ENCODE results near the gene PEX12. TPM values are rescaled to one million over a fixed set of nuclear protein-coding genes. Genes with fewer than 3 reads are reported as not detected.
"Not testable (repeated sequence)": the region's sequence is repeated elsewhere in the genome, so short reads cannot be mapped to it uniquely, and the experiment has no call there.

The PEX12 gene
- total RNA-seq, 1 experiment from 2014 or later: 5.8 TPM

- TF ChIP-seq CTCF (conservative IDR thresholded peaks at IDR 0.05) (no peak), EZH2 (IDR thresholded peaks at IDR 0.05; ENCODE audit: low read depth) (no peak)
- Histone ChIP-seq H3K4me2 (no peak overlapping the region), H3K27ac (no peak overlapping the region), H3K27me3 (ENCODE audit: insufficient read depth, low read depth) (no peaks in the 10 kb centered on the region), H2AFZ (no peak overlapping the region), H3K4me3 (no peak overlapping the region), H3K9me3 (ENCODE audit: insufficient read depth, low read depth) (no peaks in the 10 kb centered on the region), H3K36me3 (ENCODE audit: low read depth) (peaks cover 8% of the 10 kb centered on the region; the same call in 1 of the 2 replicates), H3K9me2 (ENCODE audit: insufficient read depth) (no peaks in the 10 kb centered on the region), H4K20me1 (ENCODE audit: insufficient read depth) (peaks cover 7% of the 10 kb centered on the region; the same call in 1 of the 2 replicates), H3F3A (ENCODE audit: insufficient read depth, low read depth) (no peaks in the 10 kb centered on the region), H3K79me2 (ENCODE audit: low read depth) (no peaks in the 10 kb centered on the region), H3K4me1 (replicated peaks; ENCODE audit: insufficient read depth) (no peaks in the 10 kb centered on the region)
- intact Hi-C loops (cut with micrococcal nuclease; ENCODE audit: unreplicated experiment): loop anchor here (10.0 kb wide), 1 partner anchor 190 kb away; the partner anchor contains the start of gene TAF15
- no TSS peak for BruUV-seq (replicated peaks)
- ChIA-PET POLR2A (ENCODE audit: unreplicated experiment) (no interaction called here), CTCF (no interaction called here)
- no peak for DNase-seq
Observed at GRCh38 chr17:35614810-35615209, 36.4 kb upstream of the PEX12 start.

GRCh38 chr17:35612924-35613521 lies 34.7 kb upstream of the PEX12 start:
- BruUV-seq (replicated peaks): no TSS peak
- intact Hi-C loops (cut with micrococcal nuclease; ENCODE audit: unreplicated experiment): loop anchor here (1.0 to 10.0 kb wide), 2 partner anchors 134 to 192 kb away; partner anchors contain the start of gene TAF15
- H3K27ac ChIP-seq: no peak overlapping the region
- no peaks in the 10 kb centered on the region for H3K27me3 ChIP-seq (ENCODE audit: insufficient read depth, low read depth)
- TF ChIP-seq EZH2 (IDR thresholded peaks at IDR 0.05; ENCODE audit: low read depth) (no peak), CTCF (conservative IDR thresholded peaks at IDR 0.05) (peak; percentile 74)
- peak; percentile 9 to 51 for DNase-seq
- peaks cover 7% of the 10 kb centered on the region; the same call in 1 of the 2 replicates for H4K20me1 ChIP-seq (ENCODE audit: insufficient read depth)
- ChIA-PET POLR2A (ENCODE audit: unreplicated experiment) (interaction anchor here (0.6 kb wide), 1 partner anchor 529 kb away, joined by 3 read pairs; no protein-coding TSS in a partner anchor), CTCF (interaction anchor here (0.7 to 1.0 kb wide), 3 partner anchors 134 to 535 kb away, joined by 3 to 4 read pairs (median 4); no protein-coding TSS in a partner anchor)
- H3K4me3 ChIP-seq: no peak overlapping the region
- no peaks in the 10 kb centered on the region for H3F3A ChIP-seq (ENCODE audit: insufficient read depth, low read depth)
- H3K4me2 ChIP-seq: no peak overlapping the region
- H3K79me2 ChIP-seq (ENCODE audit: low read depth): no peaks in the 10 kb centered on the region
- no peak overlapping the region for H2AFZ ChIP-seq
- no peaks in the 10 kb centered on the region for H3K9me3 ChIP-seq (ENCODE audit: insufficient read depth, low read depth)
- H3K9me2 ChIP-seq (ENCODE audit: insufficient read depth): no peaks in the 10 kb centered on the region
- H3K4me1 ChIP-seq (replicated peaks; ENCODE audit: insufficient read depth): no peaks in the 10 kb centered on the region
- H3K36me3 ChIP-seq (ENCODE audit: low read depth): peaks cover 5% of the 10 kb centered on the region; the same call in 1 of the 2 replicates

- CTCF ChIA-PET; H3K9me2 ChIP-seq (ENCODE audit: insufficient read depth); H3K4me1 ChIP-seq (replicated peaks; ENCODE audit: insufficient read depth); POLR2A ChIA-PET (ENCODE audit: unreplicated experiment); H4K20me1 ChIP-seq (ENCODE audit: insufficient read depth); DNase-seq; H3K27me3 ChIP-seq (ENCODE audit: insufficient read depth, low read depth); H3K79me2 ChIP-seq (ENCODE audit: low read depth); H3K9me3 ChIP-seq (ENCODE audit: insufficient read depth, low read depth); H2AFZ ChIP-seq; H3K4me3 ChIP-seq; H3F3A ChIP-seq (ENCODE audit: insufficient read depth, low read depth); H3K4me2 ChIP-seq; BruUV-seq (replicated peaks); H3K27ac ChIP-seq; H3K36me3 ChIP-seq (ENCODE audit: low read depth): not testable (repeated sequence)
- intact Hi-C loops (cut with micrococcal nuclease; ENCODE audit: unreplicated experiment): loop anchor here (10.0 kb wide), 1 partner anchor 194 kb away; the partner anchor contains the start of gene TAF15
Observed at GRCh38 chr17:35610746-35611145, 32.4 kb upstream of the PEX12 start.

Data from PC-9 (cell line).